ENCODE measurements around the gene MICAL3.

Gene MICAL3

DNA sequence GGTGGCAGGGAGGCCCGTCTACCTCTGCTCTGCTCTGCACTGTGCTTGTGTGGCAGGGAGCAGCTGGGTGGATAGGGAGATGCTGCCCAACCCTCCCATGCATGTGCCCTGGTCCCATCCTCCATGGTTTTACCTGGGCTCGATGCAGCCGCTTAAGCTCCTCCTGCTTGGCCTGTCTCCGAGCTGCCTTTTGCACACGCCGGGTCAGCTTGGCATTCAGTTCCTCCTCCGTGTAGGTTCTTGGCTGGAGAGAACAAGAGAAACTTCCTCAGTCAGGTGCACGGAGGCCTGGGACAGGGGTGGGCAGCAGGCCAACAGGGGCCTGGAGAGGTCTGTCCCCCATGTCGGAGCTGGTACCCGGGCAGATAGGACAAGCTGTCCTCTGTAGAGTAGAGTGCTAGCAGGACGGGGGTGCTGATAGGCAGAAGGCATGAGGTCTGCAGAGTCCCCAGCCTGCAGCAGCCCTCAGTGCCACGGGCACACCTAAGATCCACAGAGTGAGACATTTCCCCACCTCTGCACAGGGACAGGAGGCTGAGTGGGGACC is 213.7 kb downstream of the MICAL3 start:
- TF ChIP-seq, protein P1, sequence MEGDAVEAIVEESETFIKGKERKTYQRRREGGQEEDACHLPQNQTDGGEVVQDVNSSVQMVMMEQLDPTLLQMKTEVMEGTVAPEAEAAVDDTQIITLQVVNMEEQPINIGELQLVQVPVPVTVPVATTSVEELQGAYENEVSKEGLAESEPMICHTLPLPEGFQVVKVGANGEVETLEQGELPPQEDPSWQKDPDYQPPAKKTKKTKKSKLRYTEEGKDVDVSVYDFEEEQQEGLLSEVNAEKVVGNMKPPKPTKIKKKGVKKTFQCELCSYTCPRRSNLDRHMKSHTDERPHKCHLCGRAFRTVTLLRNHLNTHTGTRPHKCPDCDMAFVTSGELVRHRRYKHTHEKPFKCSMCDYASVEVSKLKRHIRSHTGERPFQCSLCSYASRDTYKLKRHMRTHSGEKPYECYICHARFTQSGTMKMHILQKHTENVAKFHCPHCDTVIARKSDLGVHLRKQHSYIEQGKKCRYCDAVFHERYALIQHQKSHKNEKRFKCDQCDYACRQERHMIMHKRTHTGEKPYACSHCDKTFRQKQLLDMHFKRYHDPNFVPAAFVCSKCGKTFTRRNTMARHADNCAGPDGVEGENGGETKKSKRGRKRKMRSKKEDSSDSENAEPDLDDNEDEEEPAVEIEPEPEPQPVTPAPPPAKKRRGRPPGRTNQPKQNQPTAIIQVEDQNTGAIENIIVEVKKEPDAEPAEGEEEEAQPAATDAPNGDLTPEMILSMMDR (IDR thresholded peaks at IDR 0.05; ENCODE audit: low read depth, low read length), result no peak

DNA sequence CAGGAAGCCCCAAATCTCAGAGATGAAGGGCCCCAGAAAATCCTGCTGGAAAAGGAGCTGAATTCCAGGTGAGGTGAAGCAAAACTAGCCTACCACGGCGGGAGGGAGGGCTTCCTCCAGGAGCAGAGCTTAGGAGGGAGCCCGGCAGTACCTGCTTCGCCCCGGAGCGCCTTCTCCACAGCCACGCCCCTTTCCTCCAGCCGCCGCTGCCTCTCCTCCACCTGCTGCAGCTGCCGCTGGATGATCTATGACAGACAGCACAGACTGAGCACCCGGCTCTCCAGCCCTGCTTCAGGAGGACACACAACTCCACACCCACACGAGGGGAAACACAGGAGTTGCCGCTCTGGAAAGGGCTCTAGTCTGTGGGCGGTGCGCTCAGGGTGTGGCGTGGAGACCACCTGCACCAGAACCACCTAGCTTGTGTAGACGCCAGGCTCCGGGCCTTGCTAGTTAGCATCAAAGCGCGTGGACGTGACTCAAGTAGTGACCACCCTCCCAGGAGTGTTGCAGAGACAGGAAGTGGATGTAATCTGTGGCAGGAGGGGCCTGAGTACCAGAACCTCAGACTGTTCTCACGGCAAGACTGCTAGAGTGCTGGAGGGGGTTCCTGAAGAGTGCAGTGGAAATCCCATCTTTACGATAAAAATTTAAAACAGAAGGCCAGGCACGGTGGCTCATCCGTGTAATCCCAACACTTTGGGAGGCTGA is 215.5 kb downstream of the MICAL3 start:
- H3K4me3 ChIP-seq (ENCODE audit: low read depth, low read length), result no peak overlapping the region
- TF ChIP-seq, protein P1 (IDR thresholded peaks at IDR 0.05; ENCODE audit: low read depth, low read length), result no peak

More for the DNA sequence above, 213.7 kb downstream of the MICAL3 start:
- no peak overlapping the region for H3K4me3 ChIP-seq (ENCODE audit: low read depth, low read length)

DNA sequence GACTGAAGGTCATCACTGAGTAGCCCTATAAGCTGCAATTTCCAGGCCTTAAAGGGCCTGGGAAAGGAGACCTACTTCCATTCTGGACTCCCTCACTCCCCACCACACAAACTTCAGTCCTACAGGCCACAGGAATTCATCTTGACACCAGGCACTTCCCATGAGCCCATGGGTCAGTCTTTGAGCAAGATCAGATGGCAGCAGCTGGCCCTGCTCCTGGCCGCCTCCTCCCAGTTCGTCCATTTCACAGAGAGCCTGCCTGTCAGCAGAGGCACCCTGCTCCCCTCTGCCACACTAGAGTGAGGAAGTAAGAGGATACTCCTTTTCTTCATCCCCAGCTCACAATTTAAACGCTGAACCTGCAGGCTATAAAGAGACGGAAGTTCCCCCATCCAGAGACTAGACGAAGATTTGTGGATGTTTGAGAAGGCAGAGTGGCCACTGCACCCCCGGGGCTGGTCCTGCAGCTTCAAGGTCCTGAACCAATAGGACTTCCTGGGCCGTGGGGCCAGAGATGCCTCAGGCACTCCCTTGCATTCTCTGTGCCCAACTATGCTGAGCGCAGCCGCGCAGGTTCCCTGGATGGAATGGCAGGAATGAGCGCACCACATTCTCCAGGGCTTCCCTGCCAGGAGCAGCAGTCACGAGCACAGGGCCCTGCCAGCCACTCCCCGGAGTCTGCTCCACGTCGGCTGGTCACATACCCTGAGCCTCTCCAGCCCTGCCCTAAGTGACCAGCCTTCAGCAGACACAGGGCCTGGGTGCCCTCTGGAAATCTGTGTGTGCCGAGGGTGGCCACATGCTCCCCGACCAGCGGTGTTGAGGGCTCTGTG is 216.6 kb downstream of the MICAL3 start:
- no peak overlapping the region for H3K4me3 ChIP-seq (ENCODE audit: low read depth, low read length)
- TF ChIP-seq, protein P1 (IDR thresholded peaks at IDR 0.05; ENCODE audit: low read depth, low read length), result no peak

DNA sequence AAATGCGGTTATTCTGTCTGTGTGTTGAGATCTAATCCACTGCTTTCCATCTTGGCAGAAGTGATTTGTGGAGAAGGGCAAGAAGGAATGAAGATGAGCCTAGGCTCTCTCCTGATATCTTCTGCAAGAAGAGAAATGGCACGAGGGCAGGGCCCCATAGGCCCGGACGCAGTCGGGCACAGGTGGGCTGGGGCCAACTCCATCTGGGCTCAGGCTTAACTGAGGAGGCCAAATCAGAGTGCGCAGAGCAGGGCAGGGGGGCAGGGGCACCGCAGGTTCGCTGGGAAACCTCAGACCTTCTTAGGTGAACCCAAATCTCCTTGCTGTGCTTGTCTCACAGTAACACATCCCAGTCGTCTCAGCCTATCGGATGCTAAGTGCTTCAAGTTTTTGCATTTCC is 217.3 kb downstream of the MICAL3 start:
- TF ChIP-seq, protein P1 (IDR thresholded peaks at IDR 0.05; ENCODE audit: low read depth, low read length), result no peak
- H3K4me3 ChIP-seq (ENCODE audit: low read depth, low read length), result no peak overlapping the region

DNA sequence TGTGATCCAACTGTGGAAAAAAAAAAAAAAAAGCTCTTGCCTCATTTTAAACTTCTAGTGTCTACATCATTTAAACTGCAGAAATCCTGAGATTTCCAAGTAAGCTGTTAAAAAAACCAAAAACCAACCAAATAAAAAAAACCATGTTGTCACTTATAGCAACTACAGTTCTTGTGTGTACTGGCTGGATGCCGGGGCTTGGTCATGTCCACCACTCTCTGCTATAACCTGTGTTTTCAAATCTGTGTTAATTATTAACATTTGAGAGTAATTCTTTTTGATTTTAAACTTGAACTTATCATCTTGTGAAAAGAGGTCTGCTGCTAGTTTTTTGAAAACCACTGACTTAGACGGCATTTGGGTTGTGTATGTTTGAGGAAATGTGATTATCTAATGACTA is 217.9 kb downstream of the MICAL3 start:
- TF ChIP-seq, protein P1 (IDR thresholded peaks at IDR 0.05; ENCODE audit: low read depth, low read length), result no peak

DNA sequence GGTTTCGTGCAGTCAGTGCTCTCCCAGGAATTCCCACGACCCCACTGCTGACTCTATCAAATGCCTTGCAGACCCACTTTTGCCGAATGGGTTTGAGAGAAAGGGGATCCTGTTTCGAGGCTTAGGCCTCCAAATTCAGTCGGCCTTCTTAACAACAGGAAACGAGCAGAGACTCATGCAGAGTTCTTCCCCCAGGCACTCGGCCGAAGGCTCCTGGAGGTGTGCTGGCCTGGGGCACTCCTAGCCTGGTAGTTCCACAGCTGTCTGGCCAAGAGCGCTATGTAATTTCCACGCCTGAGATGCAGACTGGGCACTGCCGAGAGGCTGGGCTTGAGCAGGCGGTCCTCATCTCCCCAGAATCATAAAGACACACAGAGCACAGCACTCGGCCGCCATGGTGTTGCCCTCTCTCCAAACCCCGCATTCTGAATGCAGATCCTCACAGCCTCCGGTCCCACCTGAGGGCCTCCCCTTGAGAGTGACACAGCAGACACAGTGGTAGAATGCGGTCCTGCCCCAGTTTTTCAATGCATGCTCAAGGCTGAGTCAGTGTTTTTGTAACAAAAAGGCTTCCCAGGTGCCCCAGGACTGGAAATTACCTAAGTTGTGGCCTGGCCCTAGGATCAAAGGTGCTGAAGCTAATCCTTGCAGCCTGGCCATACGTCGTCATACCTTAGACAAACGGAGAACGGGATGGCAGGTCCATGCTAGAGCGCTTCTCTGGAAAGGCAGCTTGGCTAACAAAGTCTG is 219.9 kb downstream of the MICAL3 start:
- TF ChIP-seq, protein P1 (IDR thresholded peaks at IDR 0.05; ENCODE audit: low read depth, low read length), result no peak
- H3K4me3 ChIP-seq (ENCODE audit: low read depth, low read length), result no peak overlapping the region

More for the DNA sequence above, 217.9 kb downstream of the MICAL3 start:
- H3K4me3 ChIP-seq (ENCODE audit: low read depth, low read length), result no peak overlapping the region

Data from WI38 (cell line).